GM21367 (cell line): ENCODE measurements around the gene CEACAM21.

Experiments used
- ATAC-seq: cut with Tn5 transposase; IDR thresholded peaks from one replicate; pipeline ENCODE4 v1.9.1; 2021; ENCODE audit not compliant: unreplicated experiment

CEACAM21 gene

GRCh38 chr19:41616792-41617621 lies 41.0 kb downstream of the CEACAM21 start:
- ATAC-seq, result no peak

- no peak for ATAC-seq
Observed at GRCh38 chr19:41617941-41618730, 42.2 kb downstream of the CEACAM21 start.

- ATAC-seq, result no peak
Observed at GRCh38 chr19:41619018-41619556, 43.1 kb downstream of the CEACAM21 start.

- no peak for ATAC-seq
Observed at GRCh38 chr19:41620171-41620570, 44.2 kb downstream of the CEACAM21 start.

GRCh38 chr19:41621226-41621625 lies 45.3 kb downstream of the CEACAM21 start:
- ATAC-seq, result no peak

- ATAC-seq, result no peak
Observed at GRCh38 chr19:41621654-41622053, 45.7 kb downstream of the CEACAM21 start.

GRCh38 chr19:41623360-41623759 lies 47.4 kb downstream of the CEACAM21 start:
- no peak for ATAC-seq

GRCh38 chr19:41624515-41624914 lies 48.5 kb downstream of the CEACAM21 start:
- no peak for ATAC-seq

GRCh38 chr19:41624937-41625336 lies 49.0 kb downstream of the CEACAM21 start:
- no peak for ATAC-seq

- ATAC-seq, result no peak
Observed at GRCh38 chr19:41626278-41626677, 50.3 kb downstream of the CEACAM21 start.

GRCh38 chr19:41626877-41627276 lies 50.9 kb downstream of the CEACAM21 start, which contains the start of gene CEACAM4:
TSS of gene CEACAM4 (minus strand) at chr19:41627074. CDS start at chr19:41626963, 111 bp downstream.
- no peak for ATAC-seq

GRCh38 chr19:41627966-41628675 lies 52.2 kb downstream of the CEACAM21 start:
- no peak for ATAC-seq
